ENCODE results near the gene ZNF48.

The ZNF48 gene

DNA sequence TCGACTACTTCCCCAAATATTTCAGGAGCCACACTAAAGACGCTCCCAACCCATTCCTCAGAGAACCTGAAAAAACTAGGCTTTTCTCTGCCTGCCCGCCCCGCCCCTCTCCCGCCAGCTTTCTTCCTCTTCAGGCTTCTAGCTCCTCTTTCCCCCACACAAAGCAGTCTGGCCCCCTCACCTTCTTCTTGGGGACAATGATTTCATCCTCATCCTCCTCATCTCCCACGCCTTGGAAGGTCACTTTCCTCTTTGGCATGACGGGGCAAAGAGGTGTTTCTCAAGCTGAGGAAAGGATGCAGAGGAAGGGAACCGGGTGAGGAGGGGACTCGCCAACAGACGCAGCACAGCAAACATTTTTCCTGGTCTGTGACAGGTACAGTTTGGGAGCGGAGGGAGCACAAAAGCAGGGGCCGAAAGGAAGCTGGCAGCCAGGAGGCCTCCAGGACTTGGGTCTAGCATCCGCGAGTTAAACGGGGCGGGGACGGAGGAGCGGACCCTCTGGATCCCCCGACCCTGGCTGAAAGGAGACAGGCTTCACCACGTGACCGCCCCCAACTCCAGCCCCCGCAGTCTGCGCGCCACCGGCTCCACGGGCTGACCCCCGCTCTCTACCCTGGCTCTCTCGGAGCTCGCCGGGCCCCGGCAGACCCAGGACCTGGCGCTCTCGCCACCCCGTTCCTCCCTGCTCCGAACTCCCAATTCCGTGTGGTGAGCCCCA lies 40.6 kb upstream of the ZNF48 start:
- Histone ChIP-seq H3K4me3 (ENCODE audit: low read depth in 1 of 2, low read length in 2 of 2) (peak overlapping the region; percentile 83 to 97), H3K27ac (ENCODE audit: low read depth, low read length) (peak overlapping the region; percentile 93), H3K9me3 (ENCODE audit: low read length) (no peaks in the 10 kb centered on the region), H3K36me3 (ENCODE audit: insufficient read depth, low read length) (peaks cover 60% of the 10 kb centered on the region), H3K4me1 (ENCODE audit: insufficient read depth, low read length) (peaks cover 48% of the 10 kb centered on the region), H3K9ac (ENCODE audit: low read length) (peak overlapping the region; percentile 99), H3K27me3 (ENCODE audit: control insufficient read depth in 1 of 2, insufficient read depth in 2 of 2, low read length in 2 of 2) (no peaks in the 10 kb centered on the region)

DNA sequence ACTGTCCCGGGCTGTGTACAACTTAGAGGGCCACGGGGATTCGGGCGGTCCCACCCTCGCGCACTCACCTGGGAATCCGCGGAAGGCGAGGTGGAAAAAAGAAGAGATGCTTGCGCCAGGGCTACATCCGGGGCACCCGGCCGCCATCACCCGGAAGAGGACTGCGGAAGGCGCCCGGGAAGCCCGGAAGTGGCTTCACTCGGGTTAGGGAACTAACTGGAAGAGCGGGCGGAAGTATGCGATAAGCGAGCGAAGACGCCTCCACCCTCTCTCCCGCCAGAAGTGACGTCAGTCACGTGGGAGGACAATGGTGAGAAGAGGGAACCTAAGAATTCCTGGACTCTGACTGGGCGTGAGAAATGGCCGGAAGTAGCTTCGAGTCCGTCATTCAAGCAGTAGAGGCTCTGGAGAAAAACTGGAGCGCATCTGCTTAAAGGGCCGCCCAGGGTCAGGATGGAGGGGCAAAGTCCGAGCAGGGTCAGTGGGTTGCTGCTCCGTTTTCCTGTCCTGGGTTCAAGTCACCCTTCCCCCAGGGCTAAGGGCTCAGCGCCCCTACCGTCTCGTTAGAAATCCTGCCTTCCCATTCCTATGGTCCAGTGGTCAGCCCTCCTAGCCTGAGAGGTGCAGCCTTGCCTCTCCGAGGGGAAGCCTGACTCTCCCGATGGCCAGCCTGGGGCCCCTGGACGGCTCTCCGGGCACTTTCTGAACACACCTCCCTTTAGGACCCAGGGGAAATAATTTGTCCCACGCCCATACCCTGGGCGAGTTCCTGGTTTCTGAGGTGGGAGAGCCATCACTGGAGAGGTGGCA lies 39.9 kb upstream of the ZNF48 start, which contains the start of gene CD2BP2:
Gene CD2BP2 (minus strand): TSS at position 165 of the 810 bp plus-strand sequence. CDS start 627 bp downstream, outside the sequence.
- no peaks in the 10 kb centered on the region for H3K27me3 ChIP-seq (ENCODE audit: control insufficient read depth in 1 of 2, insufficient read depth in 2 of 2, low read length in 2 of 2)
- H3K9ac ChIP-seq (ENCODE audit: low read length): peak within 1 kb of the TSS; percentile 99
- H3K4me1 ChIP-seq (ENCODE audit: insufficient read depth, low read length): peaks cover 48% of the 10 kb centered on the region
- H3K9me3 ChIP-seq (ENCODE audit: low read length): no peaks in the 10 kb centered on the region
- peak within 1 kb of the TSS; percentile 95 for H3K27ac ChIP-seq (ENCODE audit: low read depth, low read length)
- peak within 1 kb of the TSS; percentile 83 to 97 for H3K4me3 ChIP-seq (ENCODE audit: low read depth in 1 of 2, low read length in 2 of 2)
- H3K36me3 ChIP-seq (ENCODE audit: insufficient read depth, low read length): peaks cover 64% of the 10 kb centered on the region

DNA sequence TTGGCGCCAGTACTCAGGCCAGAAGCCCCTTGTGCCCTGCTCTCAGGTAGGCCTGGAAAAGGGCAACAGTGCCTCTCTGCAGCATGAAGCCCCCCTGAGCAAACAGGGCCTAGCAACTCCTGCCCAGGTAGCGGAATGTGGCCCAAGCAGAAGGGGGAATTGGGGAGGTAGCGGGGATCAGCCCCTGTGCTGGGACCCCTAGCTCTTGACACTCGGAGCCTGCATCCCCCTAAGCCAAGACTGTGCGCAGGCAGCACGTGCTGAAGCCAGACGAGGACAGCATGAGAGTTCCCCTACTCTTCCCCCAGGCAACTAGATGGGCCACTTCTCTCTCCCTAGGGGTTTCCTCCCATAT lies 39.3 kb upstream of the ZNF48 start:
- Histone ChIP-seq H3K4me3 (ENCODE audit: low read depth in 1 of 2, low read length in 2 of 2) (peak overlapping the region; percentile 28 to 97), H3K36me3 (ENCODE audit: insufficient read depth, low read length) (peaks cover 64% of the 10 kb centered on the region), H3K4me1 (ENCODE audit: insufficient read depth, low read length) (peaks cover 48% of the 10 kb centered on the region), H3K9me3 (ENCODE audit: low read length) (no peaks in the 10 kb centered on the region), H3K9ac (ENCODE audit: low read length) (peak overlapping the region; percentile 99), H3K27me3 (ENCODE audit: control insufficient read depth in 1 of 2, insufficient read depth in 2 of 2, low read length in 2 of 2) (no peaks in the 10 kb centered on the region), H3K27ac (ENCODE audit: low read depth, low read length) (peak overlapping the region; percentile 95)

DNA sequence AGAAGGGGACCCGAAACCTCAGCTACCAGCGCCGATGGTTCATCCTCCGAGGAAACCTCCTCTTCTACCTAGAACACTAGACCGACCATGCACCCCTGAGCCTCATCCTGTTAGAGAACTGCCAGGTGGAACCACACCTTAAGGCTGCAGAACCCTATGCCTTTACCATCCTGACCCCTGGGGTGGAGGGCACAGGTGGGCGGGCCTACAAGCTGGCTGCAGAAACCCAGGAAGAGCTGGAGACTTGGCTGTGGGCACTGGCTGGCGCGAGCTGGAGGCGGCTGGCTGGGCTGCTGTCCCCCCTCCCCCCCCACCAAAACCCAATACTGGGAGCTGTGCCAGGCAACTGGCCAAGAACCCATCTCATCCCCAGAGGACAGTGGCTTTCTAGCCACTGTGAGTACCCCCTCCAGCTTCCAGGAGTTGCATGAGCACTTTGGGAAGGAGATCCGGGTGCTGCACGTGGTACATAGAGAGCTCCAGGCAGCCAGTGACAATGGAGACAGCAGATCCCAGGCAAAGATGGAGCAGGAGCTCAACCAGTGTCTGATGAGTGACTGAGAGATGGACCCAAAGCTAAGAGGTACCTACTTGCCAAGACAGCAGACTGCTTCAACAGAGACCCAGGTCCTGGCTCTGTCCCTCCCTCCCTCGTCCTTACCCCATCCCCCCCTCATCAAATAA lies 38.7 kb upstream of the ZNF48 start:
- Histone ChIP-seq H3K4me3 (ENCODE audit: low read depth in 1 of 2, low read length in 2 of 2) (peak overlapping the region in 1 of 2 donors; percentile 97), H3K4me1 (ENCODE audit: insufficient read depth, low read length) (peaks cover 45% of the 10 kb centered on the region), H3K9me3 (ENCODE audit: low read length) (no peaks in the 10 kb centered on the region), H3K27ac (ENCODE audit: low read depth, low read length) (peak overlapping the region; percentile 95), H3K27me3 (ENCODE audit: control insufficient read depth in 1 of 2, insufficient read depth in 2 of 2, low read length in 2 of 2) (no peaks in the 10 kb centered on the region), H3K36me3 (ENCODE audit: insufficient read depth, low read length) (peaks cover 64% of the 10 kb centered on the region), H3K9ac (ENCODE audit: low read length) (peak overlapping the region; percentile 99)

DNA sequence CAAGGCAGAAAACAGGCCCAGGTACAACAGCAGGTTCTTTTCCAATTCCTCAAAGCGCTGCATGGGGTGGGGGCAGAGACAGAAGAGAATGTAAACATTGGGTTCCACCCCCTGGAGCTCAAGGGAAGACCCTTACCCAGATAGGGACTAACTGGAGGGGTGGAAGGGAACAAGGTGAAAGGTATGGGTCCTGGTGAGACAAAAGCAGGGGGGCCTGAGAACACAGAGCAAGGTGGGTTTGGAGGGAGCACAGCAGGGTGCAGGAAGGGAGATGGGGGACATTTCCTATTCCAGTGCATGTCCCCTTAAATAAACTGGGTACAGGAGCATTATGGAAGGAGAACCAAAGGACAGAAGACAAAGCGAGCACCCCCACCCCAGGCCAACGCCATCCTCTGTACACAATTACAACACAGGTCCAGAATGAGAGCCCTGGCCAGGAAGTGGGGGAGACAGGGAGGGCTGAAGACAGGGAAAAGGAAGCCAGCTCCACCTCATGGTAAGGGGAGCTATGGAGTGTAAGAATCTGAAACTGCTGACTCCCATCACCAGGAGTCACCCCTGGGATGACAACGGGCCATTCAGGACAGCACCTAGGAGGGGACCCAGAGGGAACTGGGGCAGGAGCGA lies 38.0 kb upstream of the ZNF48 start:
- Histone ChIP-seq H3K36me3 (ENCODE audit: insufficient read depth, low read length) (peaks cover 60% of the 10 kb centered on the region), H3K9ac (ENCODE audit: low read length) (no peak overlapping the region), H3K4me3 (ENCODE audit: low read depth in 1 of 2, low read length in 2 of 2) (no peak overlapping the region), H3K9me3 (ENCODE audit: low read length) (no peaks in the 10 kb centered on the region), H3K27ac (ENCODE audit: low read depth, low read length) (no peak overlapping the region), H3K27me3 (ENCODE audit: control insufficient read depth in 1 of 2, insufficient read depth in 2 of 2, low read length in 2 of 2) (no peaks in the 10 kb centered on the region), H3K4me1 (ENCODE audit: insufficient read depth, low read length) (peaks cover 38% of the 10 kb centered on the region)

DNA sequence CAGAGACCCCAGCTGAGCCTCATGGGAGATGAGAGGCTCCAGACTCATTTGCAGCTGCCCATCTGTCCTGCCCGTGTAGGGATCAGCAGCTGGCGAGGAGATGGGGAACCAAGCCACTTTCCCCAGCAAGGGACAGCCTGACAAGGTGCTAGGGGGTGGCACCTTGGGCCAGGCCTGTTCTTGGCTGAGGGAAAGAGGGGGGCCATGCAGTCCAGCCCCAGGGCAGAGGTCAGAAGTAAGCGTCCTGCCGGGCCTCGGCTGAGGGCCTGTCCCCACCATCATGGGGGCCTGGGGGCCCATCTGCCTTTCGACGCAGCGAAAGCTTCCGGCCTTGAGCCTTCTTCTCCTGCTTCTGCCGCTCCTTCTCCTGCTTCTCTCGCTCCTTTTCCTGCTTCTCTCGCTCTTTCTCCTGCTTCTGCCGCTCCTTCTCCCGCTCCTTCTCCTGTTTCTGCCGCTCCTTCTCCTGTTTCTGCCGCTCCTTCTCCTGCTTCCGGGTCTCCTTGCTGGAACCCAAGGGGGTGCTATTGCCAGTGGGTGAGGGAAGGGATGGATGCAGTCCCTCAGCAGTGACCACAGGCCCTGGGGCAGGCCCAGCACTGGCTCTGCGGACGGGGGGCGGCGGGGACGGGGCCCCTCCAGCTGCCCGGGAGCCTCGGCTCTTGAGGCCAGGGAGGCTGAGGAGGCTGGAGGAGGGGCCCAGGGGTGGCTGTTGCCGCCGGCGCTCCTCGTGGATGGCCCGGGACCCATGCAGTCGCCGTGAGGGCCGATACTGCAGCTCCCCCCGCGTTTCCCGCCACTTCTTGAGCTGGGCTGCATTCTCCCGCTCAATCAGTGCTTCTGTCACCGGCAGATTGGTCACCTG lies 37.3 kb upstream of the ZNF48 start:
- no peak overlapping the region for H3K4me3 ChIP-seq (ENCODE audit: low read depth in 1 of 2, low read length in 2 of 2)
- no peak overlapping the region for H3K27ac ChIP-seq (ENCODE audit: low read depth, low read length)
- no peaks in the 10 kb centered on the region for H3K9me3 ChIP-seq (ENCODE audit: low read length)
- peaks cover 31% of the 10 kb centered on the region for H3K4me1 ChIP-seq (ENCODE audit: insufficient read depth, low read length)
- no peaks in the 10 kb centered on the region for H3K27me3 ChIP-seq (ENCODE audit: control insufficient read depth in 1 of 2, insufficient read depth in 2 of 2, low read length in 2 of 2)
- no peak overlapping the region for H3K9ac ChIP-seq (ENCODE audit: low read length)
- peaks cover 58% of the 10 kb centered on the region for H3K36me3 ChIP-seq (ENCODE audit: insufficient read depth, low read length)

DNA sequence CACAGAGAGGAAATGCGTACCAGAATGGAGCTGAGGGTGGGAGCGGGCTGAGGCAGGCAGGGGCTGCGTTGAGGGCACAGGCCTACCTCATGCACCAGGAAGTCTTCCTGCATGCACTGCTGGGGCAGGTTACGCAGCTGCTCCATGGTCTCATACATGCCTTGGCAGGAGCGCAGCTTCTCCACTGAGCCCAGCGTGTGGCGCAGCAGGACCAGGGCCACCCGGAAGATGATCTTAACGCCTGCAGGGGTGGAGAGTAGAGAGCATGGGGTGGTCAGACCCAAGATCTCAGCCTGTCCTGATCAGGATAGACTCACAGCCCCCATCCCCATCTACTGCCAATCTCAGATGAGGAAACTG lies 36.7 kb upstream of the ZNF48 start:
- no peaks in the 10 kb centered on the region for H3K9me3 ChIP-seq (ENCODE audit: low read length)
- no peak overlapping the region for H3K27ac ChIP-seq (ENCODE audit: low read depth, low read length)
- peaks cover 55% of the 10 kb centered on the region for H3K36me3 ChIP-seq (ENCODE audit: insufficient read depth, low read length)
- H3K4me1 ChIP-seq (ENCODE audit: insufficient read depth, low read length): peaks cover 25% of the 10 kb centered on the region
- H3K9ac ChIP-seq (ENCODE audit: low read length): no peak overlapping the region
- H3K4me3 ChIP-seq (ENCODE audit: low read depth in 1 of 2, low read length in 2 of 2): no peak overlapping the region
- H3K27me3 ChIP-seq (ENCODE audit: control insufficient read depth in 1 of 2, insufficient read depth in 2 of 2, low read length in 2 of 2): no peaks in the 10 kb centered on the region

DNA sequence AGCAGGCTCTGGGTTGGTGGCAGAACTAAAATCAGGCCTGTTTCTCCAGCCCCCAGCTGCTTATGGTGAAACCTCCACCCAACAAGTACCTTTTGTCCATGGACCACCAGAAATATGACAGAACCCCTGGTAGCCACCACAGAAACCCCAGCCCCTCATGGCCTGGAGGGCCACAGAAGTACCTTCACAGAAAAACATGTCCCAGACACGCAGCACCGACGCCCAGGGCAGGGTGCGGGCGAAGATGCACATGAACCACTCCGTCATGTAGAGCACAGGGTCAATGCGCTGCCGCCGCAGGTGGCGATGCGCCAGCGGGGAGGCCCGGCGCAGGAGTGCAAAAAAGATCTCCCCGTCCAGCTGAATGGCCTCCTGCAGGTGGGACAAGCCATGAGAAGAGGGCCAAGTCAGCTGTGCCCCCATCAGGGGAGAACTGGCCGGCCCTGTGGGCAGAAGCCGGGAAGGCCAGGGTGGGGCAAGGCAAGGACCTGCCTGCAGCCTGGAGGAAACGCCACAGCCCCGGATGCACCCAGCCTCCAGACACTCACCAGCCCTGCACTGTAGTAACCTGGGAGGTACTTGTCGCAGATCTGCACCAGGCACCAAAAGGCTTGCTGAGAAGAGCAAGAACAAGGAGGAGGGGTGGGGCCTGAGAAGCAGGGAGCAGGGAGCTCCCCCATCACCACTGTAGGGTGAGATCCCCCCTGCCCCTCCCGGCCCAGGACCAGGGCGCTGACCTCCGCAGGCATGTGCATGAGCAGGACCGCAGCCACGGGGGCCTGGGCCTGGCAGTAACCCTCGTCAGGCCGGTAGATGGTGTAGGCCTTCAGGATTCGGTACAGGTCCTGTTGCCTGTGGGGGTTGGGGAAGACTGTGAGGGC lies 36.0 kb upstream of the ZNF48 start:
- no peak overlapping the region for H3K9ac ChIP-seq (ENCODE audit: low read length)
- H3K36me3 ChIP-seq (ENCODE audit: insufficient read depth, low read length): peaks cover 54% of the 10 kb centered on the region
- H3K4me3 ChIP-seq (ENCODE audit: low read depth in 1 of 2, low read length in 2 of 2): no peak overlapping the region

DNA sequence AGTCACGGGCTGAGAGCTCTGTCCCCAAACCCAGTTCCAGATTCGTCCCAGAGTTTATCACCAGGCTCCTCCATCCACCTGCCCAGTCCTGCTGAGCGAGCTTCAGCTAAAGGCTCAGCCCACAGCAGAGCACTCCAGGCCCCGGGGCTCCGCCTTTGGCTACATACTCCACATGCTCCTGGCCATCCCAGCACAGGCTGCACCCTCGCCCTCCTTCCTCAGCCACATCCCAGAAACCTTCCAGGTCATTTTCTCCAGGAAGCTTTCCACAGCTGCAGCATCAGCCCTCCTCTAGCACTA lies 35.4 kb upstream of the ZNF48 start:
- Histone ChIP-seq H3K9me3 (ENCODE audit: low read length) (no peaks in the 10 kb centered on the region), H3K9ac (ENCODE audit: low read length) (no peak overlapping the region), H3K27me3 (ENCODE audit: control insufficient read depth in 1 of 2, insufficient read depth in 2 of 2, low read length in 2 of 2) (no peaks in the 10 kb centered on the region), H3K4me3 (ENCODE audit: low read depth in 1 of 2, low read length in 2 of 2) (no peak overlapping the region), H3K27ac (ENCODE audit: low read depth, low read length) (no peak overlapping the region), H3K36me3 (ENCODE audit: insufficient read depth, low read length) (peaks cover 59% of the 10 kb centered on the region), H3K4me1 (ENCODE audit: insufficient read depth, low read length) (peaks cover 15% of the 10 kb centered on the region)

More for the DNA sequence above, 36.0 kb upstream of the ZNF48 start:
- Histone ChIP-seq H3K27me3 (ENCODE audit: control insufficient read depth in 1 of 2, insufficient read depth in 2 of 2, low read length in 2 of 2) (no peaks in the 10 kb centered on the region), H3K27ac (ENCODE audit: low read depth, low read length) (no peak overlapping the region), H3K9me3 (ENCODE audit: low read length) (no peaks in the 10 kb centered on the region), H3K4me1 (ENCODE audit: insufficient read depth, low read length) (peaks cover 19% of the 10 kb centered on the region)

DNA sequence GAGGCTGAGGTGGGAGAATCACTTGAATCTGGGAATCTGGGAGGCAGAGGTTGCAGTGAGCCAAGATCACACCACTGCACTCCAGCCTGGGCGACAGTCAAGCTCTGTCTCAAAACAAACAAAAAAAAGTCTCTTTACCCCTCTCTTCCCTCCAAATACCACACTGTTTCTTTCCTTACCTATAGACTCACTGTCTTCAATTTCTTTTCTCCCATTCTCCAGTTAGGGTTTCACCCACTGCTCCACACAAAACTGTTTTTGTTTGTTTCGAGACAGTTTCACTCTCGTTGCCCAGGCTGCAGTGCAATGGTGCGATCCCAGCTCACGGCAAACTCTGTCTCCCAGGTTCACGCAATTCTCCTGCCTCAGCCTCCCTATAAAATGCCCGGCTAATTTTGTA lies 34.0 kb upstream of the ZNF48 start:
- Histone ChIP-seq H3K4me1 (ENCODE audit: insufficient read depth, low read length) (peaks cover 8% of the 10 kb centered on the region), H3K27me3 (ENCODE audit: control insufficient read depth in 1 of 2, insufficient read depth in 2 of 2, low read length in 2 of 2) (no peaks in the 10 kb centered on the region), H3K36me3 (ENCODE audit: insufficient read depth, low read length) (peaks cover 69% of the 10 kb centered on the region), H3K4me3 (ENCODE audit: low read depth in 1 of 2, low read length in 2 of 2) (no peak overlapping the region), H3K27ac (ENCODE audit: low read depth, low read length) (no peak overlapping the region), H3K9me3 (ENCODE audit: low read length) (no peaks in the 10 kb centered on the region), H3K9ac (ENCODE audit: low read length) (no peak overlapping the region)

All from muscle layer of colon (tissue), 2 donors.